ENCODE measurements around the gene NPIPA5. TPM values are rescaled to one million over a fixed set of nuclear protein-coding genes. Genes with fewer than 3 reads are reported as not detected.
"Not testable (repeated sequence)": the region's sequence is repeated elsewhere in the genome, so short reads cannot be mapped to it uniquely, and the experiment has no call there.

NPIPA5 gene
- polyA plus RNA-seq (2012; ENCODE audit: insufficient read length, low read depth), result 2.3 TPM

GRCh38 chr16:15378194-15378593, at the start of gene NPIPA5:
NPIPA5 (minus strand) TSS chr16:15378294; CDS start chr16:15378294, 0 bp downstream.
- TF ChIP-seq TAF1 (IDR thresholded peaks at IDR 0.05; ENCODE audit: borderline replicate concordance, insufficient read depth, low read length); SIN3A (IDR thresholded peaks at IDR 0.05; ENCODE audit: borderline replicate concordance, insufficient read depth, low read length); POLR2AphosphoS5 (IDR thresholded peaks at IDR 0.05; ENCODE audit: low read depth, low read length): not testable (repeated sequence)

- TF ChIP-seq FOXP2 (optimal IDR thresholded peaks at IDR 0.05; ENCODE audit: borderline replicate concordance, extremely low read depth, extremely low read length, insufficient read depth) (no peak), TAF1 (IDR thresholded peaks at IDR 0.05; ENCODE audit: borderline replicate concordance, insufficient read depth, low read length) (no peak), SIN3A (IDR thresholded peaks at IDR 0.05; ENCODE audit: borderline replicate concordance, insufficient read depth, low read length) (no peak), POLR2AphosphoS5 (IDR thresholded peaks at IDR 0.05; ENCODE audit: low read depth, low read length) (no peak), REST (IDR thresholded peaks at IDR 0.05; ENCODE audit: insufficient read depth in 1 of 2, low read depth in 2 of 2, low read length in 2 of 2) (no peak)
These were observed 49.6 kb upstream of the NPIPA5 start for GRCh38 chr16:15427648-15428239.

- TF ChIP-seq POLR2AphosphoS5 (IDR thresholded peaks at IDR 0.05; ENCODE audit: low read depth, low read length) (no peak), SIN3A (IDR thresholded peaks at IDR 0.05; ENCODE audit: borderline replicate concordance, insufficient read depth, low read length) (no peak), TAF1 (IDR thresholded peaks at IDR 0.05; ENCODE audit: borderline replicate concordance, insufficient read depth, low read length) (no peak), FOXP2 (optimal IDR thresholded peaks at IDR 0.05; ENCODE audit: borderline replicate concordance, extremely low read depth, extremely low read length, insufficient read depth) (no peak), REST (IDR thresholded peaks at IDR 0.05; ENCODE audit: insufficient read depth in 1 of 2, low read depth in 2 of 2, low read length in 2 of 2) (no peak)
These were observed 48.7 kb upstream of the NPIPA5 start for GRCh38 chr16:15426796-15427195.

GRCh38 chr16:15425861-15426260, 47.8 kb upstream of the NPIPA5 start:
- TF ChIP-seq SIN3A (IDR thresholded peaks at IDR 0.05; ENCODE audit: borderline replicate concordance, insufficient read depth, low read length) (no peak), TAF1 (IDR thresholded peaks at IDR 0.05; ENCODE audit: borderline replicate concordance, insufficient read depth, low read length) (no peak), FOXP2 (optimal IDR thresholded peaks at IDR 0.05; ENCODE audit: borderline replicate concordance, extremely low read depth, extremely low read length, insufficient read depth) (no peak), REST (IDR thresholded peaks at IDR 0.05; ENCODE audit: insufficient read depth in 1 of 2, low read depth in 2 of 2, low read length in 2 of 2) (no peak), POLR2AphosphoS5 (IDR thresholded peaks at IDR 0.05; ENCODE audit: low read depth, low read length) (no peak)

- no peak for TF ChIP-seq SIN3A (IDR thresholded peaks at IDR 0.05; ENCODE audit: borderline replicate concordance, insufficient read depth, low read length)
- TF ChIP-seq REST (IDR thresholded peaks at IDR 0.05; ENCODE audit: insufficient read depth in 1 of 2, low read depth in 2 of 2, low read length in 2 of 2), result no peak
- no peak for TF ChIP-seq TAF1 (IDR thresholded peaks at IDR 0.05; ENCODE audit: borderline replicate concordance, insufficient read depth, low read length)
- no peak for TF ChIP-seq POLR2AphosphoS5 (IDR thresholded peaks at IDR 0.05; ENCODE audit: low read depth, low read length)
- no peak for TF ChIP-seq FOXP2 (optimal IDR thresholded peaks at IDR 0.05; ENCODE audit: borderline replicate concordance, extremely low read depth, extremely low read length, insufficient read depth)
These were observed 44.1 kb upstream of the NPIPA5 start for GRCh38 chr16:15422222-15422621.
